EL (cell line): ENCODE results near the gene SYT17.

ENCODE experiments used
- DNase-seq: peaks from one replicate; pipeline ENCODE4 v3.0.0-alpha.2; 2016

Gene SYT17

GRCh38 chr16:19307587-19308241 is 139.7 kb downstream of the SYT17 start:
- DNase-seq: no peak

DNA sequence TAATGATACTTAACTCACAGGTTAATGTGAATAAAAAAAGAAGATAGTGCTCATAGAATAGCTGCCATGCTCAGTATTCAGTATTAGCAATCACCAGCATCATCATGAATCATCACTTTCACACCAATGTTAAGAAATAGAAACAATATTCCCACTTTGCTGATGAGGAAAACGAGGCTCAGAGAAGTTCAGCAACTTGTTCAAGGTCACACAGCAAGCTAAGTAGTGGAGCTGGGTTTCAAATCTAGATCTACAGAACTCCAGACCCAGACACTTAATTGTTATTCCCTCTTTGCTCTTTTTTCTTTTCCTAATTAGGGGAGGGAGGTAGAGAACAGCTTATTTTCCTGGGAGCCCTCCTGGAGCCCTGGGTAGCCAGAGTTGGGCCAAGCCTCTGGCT is 140.4 kb downstream of the SYT17 start:
- no peak for DNase-seq

GRCh38 chr16:19309178-19309577 is 141.1 kb downstream of the SYT17 start:
- no peak for DNase-seq

DNA sequence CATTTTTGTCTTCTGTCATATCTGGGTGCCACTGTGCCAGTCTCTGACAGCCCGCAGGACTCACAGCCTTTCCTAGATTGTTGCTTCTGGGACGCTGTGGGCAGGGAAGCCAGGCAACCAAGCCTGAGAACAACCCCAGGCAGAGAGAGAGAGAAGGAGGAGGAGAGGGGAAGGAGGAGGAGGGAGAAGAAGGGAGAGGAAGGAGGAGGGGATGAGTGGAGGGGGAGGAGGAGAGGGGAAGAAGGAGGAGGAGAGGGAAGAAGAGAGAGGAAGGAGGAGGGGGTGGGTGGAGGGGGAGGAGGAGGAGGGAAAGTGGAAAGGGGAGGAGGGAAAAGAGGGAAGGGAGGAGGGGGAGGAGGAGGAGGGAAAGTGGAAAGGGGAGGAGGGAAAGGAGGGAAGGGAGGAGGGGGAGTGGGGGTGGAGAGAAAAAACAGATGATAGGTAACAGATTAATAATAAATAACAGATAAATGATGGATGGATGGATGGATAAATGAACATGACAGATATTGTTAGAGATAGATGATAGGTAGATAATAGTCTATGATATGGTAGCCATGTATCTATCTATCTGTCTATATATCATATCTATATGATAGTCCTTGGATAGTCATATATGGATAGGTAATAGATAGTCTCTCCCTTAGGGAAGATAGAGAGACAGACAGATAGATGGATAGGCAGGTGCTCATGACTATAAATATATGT is 146.8 kb downstream of the SYT17 start:
- DNase-seq: no peak

- no peak for DNase-seq
These were observed 147.9 kb downstream of the SYT17 start for GRCh38 chr16:19315889-19316433.

DNA sequence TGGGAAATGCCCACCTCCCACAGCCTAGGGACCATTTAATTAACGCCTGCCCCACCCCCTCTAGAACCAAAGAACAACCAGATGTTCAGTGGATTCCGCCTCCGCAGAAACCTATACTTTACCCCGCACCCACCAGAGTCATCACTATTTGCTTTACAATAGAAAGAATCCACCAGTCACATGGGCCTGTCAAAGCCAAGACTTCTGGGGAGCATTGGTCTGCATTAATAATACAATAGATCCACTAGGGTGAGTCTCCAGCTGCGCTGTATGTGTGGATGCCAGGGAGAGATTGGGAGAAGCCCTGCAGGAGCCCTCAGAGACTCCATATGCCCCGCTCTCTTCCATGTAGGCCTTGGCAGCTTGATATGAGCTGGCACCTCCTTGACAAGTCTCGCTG is 148.8 kb downstream of the SYT17 start:
- no peak for DNase-seq
